Right ventricle myocardium superior (tissue), 1 donor: ENCODE data around the gene LRRC28. TPM values are rescaled to one million over a fixed set of nuclear protein-coding genes. Genes with fewer than 3 reads are reported as not detected.
A peak's percentile ranks its signal among the peaks of the same experiment; 100 is the strongest.

Experiments
- ATAC-seq: fragments of 200-7000 bp; cut with Tn5 transposase; one replicate; pipeline ENCODE4 v1.9.1; 2020; ENCODE audit warnings: mild to moderate bottlenecking; ENCODE audit not compliant: poor library complexity
- DNase-seq: peaks from one replicate; pipeline ENCODE4 v3.0.0-alpha.2; 2020
- intact Hi-C: fragments of 100-400 bp; cut with DNase I; formaldehyde crosslinking; loops from one replicate; pipeline ENCODE4 v1.11.2; 2022
- total RNA-seq: library from RNA; stranded (reverse); fragmentation: NEBNext Ultra II Directional; extraction: Animal tissue kit (Norgen Biotek cat#: 25700); gene quantifications from one replicate; pipeline ENCODE4 v1.2.1, GENCODE V29; 2021
- donor health status: DM: no; HTN: yes; CAD: no; lungs with severe emphysema.

LRRC28 gene
- total RNA-seq, 1 donor from 2014 or later = 21.7 TPM

DNA sequence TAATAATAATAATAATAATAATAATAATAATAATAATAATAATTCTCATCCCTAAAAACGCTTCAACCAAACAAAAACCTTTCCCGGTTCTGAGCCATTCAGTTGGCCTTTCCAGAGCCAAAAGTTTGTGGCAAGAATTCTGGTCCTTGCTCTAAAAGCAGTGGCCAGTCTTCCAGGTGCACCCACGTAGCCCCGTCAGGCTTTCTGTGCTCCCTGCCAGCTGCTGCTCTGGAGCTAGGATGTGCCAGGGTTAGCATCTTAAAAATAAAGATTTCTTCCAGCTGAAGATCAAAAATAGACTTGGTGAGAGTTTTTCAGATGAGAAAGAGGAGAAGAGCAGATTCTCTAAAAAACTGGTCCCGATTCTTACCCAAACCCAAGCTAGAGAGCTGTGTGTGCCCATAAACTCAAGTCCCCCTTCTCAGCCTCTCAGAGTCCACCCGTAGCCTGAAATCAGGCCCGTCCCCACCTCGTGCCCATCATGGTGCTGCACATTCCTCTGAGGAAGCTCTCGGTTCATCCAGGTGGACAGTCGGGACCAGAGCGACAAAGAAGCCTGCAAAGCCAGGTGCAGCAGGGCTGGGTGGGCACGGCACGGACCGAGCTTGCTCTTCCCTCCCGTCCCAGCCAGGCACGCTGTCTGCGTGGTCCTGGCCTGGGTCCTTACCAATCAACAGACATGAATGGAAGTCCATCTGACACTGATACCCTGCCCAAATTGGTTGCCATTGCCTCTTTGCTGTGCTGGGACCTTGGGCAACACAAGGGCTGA, 155.6 kb downstream of the LRRC28 start:
- intact Hi-C loops = no loop called here
- DNase-seq (no peak), ATAC-seq (no peak)

DNA sequence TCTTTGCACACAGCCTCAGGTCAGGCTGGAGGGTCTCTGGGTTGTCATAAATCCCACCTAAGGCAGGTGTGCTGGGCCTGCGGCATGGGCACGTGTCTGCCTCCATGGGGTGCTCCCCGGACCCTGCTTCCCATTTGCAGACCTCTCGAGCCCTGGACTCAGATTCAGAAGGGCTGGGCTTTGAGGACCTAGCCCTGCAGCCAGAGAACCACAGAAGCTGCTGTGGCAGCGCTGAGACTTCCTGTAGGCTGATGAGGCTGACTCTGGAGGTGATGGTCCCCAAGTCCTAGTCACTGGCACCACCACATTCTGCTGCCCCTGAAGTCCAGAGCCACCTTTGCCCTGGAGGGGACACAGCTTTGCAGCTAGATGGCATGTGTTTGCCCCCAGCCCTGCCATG, 156.4 kb downstream of the LRRC28 start:
- DNase-seq (no peak), ATAC-seq (no peak)
- intact Hi-C loops = no loop called here

DNA sequence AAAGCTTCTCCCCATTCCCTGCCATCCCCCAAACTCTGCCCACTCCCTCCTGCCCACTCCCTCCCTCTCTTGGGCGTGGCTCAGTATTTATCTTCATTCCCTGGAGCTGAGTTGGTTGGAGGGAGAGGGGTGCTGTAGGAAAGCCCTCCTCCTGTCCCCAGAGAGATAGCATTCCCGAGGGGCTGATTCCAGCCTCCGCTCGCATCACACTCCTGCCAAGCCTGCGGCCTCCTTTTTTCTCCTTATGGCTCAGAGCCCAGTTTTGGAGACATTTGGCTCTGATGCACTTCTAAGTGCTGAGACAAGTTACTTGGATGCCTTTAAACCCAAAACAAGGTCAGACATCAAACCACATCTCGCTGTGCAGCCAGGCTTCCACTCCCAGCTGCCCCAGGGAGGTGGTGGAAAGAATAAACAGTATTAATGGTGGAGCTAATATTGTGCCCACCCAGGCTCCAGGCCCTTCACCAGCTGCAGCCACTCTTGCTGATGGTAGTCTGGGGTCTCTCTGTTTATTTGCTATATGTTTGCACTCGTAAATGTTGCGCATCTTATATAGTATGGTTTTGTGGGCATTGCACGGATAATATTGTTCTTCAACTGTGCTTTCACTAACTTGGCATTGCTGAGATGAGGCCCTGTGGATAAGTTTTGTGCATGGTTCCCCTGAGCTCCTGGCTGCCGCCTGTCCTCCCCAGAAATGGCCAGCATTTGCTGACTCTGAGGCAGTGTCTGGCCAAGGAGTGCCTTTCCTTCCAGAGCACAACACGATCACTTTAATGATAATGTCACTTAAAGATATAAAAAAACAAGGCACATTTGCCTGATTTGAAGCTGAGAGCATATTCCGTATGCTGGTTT, 157.2 kb downstream of the LRRC28 start:
- DNase-seq = no peak
- ATAC-seq = peak; percentile 51
- intact Hi-C loops = no loop called here

DNA sequence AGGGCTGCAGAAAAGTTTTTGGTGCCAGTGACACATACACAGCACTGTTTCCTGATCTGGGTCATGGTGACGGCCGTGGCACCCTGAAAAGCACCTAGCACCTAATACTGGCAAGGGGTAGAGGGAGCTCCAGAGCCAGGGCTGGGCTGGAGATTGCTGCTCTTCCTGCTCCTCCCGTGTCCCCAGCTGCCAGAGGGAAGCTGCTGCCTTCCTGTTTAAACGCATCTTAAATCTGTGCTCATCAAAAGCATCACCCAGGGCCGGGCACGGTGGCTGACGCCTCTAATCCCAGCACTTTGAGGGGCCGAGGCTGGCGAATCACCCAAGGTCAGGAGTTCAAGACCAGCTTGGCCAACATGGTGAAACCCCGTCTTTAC, 157.8 kb downstream of the LRRC28 start:
- ATAC-seq = peak; percentile 91
- intact Hi-C loops = no loop called here
- peak; percentile 77 for DNase-seq

DNA sequence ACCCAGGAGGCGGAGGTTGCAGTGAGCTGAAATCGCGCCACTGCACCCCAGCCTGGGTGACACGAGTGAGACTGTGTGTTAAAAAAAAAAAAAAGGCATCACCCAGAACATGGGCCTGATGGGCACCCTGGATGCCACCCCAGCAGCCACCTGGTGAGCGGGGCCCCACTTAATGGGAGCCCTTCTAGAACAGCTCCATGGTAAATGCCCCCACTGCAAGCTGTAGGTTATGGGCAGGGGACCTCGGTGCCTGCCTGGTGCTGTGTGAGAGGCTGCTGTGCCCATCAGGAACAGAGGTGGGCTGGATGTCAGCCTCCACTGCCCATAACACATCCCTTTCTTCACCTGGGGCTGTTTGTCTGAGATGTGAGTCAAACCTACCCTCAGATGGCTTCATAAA, 158.3 kb downstream of the LRRC28 start:
- ATAC-seq = no peak
- DNase-seq = no peak
- intact Hi-C loops = no loop called here

DNA sequence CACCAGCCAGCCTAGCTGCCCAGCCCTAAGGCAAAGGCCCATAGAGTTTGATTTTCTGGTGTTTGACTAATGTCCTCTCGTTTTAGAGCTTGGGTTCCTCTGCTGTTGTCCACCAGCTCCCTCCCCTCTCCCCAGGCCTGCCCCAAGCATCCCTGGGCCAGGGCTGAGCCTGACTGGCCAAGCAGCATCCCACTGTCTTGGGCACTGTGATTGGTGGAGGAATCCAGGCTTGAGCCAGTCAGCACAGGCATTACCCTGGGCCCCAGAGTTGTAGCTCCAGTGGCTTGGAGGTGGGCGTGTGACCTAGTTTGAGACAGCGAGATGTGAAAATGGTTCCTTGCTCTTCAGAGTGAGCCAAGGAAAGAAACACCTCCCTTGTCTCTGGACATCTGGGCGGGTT, 159.2 kb downstream of the LRRC28 start:
- intact Hi-C loops = no loop called here
- ATAC-seq = no peak
- DNase-seq = no peak

GRCh38 chr15:99411234-99411633, 160.0 kb downstream of the LRRC28 start:
- DNase-seq = no peak
- no peak for ATAC-seq
- intact Hi-C loops = no loop called here

GRCh38 chr15:99412082-99412481, 160.8 kb downstream of the LRRC28 start:
- intact Hi-C loops = no loop called here
- no peak for ATAC-seq
- DNase-seq = no peak

DNA sequence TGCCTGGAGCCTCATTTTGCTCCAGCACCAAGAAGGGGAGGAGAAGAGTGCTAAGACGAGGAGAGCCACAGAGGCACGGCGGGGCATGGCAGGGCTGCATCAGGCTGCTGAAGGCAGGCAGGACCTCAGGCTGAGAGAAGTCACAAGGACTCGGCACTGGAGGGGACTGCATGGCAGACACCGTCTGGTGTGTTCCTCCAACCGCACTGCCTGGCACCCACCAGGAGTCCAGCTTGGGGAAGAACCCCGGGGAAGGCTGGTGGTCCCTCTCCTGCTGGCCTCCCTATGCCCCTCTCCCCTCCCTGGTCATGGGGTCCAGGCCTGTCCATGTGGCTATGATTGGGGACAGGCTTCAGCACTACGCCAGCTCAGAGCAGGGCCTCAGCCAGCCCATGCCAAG, 161.3 kb downstream of the LRRC28 start:
- DNase-seq = no peak
- intact Hi-C loops = no loop called here
- ATAC-seq = no peak

DNA sequence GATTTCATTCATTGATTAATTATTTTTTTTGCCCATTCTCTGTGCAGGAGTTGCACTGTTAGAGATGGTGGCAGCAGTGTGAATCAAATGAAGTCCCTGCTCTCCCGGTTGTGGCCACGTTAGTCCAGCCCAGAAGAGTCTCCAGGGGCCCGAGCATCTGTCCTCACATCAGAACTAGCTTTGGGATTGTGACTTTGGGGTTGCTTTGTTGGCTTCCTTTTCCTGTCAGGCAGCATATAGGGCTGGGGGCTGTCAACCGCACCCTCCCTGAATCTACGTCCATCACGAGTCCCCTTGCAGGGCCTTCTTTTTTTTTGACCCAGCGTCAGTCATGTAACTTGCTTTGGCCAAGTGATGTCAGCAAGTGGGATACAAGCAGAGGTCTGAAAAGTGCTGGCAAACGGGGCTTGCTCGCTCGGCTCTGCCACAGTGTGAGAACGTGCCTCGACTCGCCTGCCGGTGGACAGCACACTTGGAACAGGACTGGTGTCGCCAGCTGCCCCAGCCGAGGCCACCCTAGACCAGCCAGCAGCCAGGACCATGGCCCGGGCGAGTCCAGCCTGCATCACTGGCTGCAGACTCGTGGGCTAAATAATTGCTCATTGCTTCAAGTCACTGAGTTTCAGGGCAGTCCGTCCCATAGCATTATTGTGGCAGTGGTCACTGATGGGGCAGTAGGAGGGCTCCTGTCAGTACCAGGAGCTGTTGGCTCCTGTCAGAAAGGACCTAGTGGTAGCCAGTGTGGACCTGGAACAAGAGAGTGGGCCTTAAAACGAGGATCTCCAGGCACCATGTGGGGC, 162.9 kb downstream of the LRRC28 start:
- no peak for DNase-seq
- intact Hi-C loops = no loop called here
- ATAC-seq = no peak

DNA sequence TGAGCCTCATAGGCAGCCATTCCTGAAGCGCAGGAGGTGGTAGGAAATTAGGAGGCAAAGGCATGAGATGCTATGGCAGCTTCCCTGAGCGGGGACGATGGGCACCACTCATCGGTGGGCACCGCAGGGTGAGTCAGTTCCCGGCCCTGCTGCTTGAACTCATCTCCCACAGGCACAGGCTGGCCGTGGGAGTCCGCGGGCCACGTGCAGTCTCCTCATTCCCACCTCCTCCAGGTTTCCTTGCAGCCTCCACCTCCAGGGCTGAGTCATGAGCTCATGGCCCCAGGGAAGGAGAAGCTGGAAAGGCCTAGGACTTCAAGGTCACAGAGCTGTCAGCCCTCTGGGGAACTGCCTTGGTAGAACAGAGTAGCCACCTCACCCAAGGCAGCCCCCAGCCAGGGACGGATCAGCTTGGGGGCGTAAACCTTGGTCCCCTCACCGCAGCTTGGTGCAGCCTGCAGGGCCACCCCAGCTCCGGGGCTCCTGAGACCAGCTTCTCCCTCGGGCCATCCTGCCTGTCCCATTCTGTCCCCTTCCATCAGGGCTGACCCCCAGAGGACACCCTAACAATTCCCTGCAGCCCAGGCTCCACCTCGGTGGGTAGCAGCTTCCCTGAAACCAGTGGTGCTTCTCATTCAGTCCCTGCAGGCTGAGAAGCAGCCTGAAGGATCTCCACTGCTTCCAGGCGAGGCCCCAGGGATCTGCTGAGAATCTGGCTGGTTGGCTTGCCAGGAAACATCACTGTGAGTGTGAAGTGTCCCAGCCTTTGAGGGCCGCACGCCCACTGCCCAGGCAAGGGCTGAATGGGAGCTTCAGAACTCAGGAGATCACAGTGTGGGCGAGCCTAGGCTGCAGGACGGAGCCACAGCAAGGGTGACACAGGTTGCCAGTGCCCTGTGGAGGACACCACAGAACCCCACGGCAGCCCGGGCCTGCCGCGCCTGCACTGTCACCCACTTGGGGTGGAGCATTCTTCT, 163.8 kb downstream of the LRRC28 start:
- intact Hi-C loops = no loop called here
- DNase-seq (no peak), ATAC-seq (no peak)

- intact Hi-C loops = no loop called here
- DNase-seq (no peak), ATAC-seq (peak; percentile 41)
Observed at GRCh38 chr15:99416191-99417188, 165.2 kb downstream of the LRRC28 start.

GRCh38 chr15:99421172-99421656, 169.9 kb downstream of the LRRC28 start:
- no peak for ATAC-seq
- intact Hi-C loops = loop anchor here (10.0 kb wide), 1 partner anchor 284 kb away; no protein-coding TSS in a partner anchor
- no peak for DNase-seq

- DNase-seq = no peak
- ATAC-seq = no peak
- intact Hi-C loops = loop anchor here (10.0 kb wide), 1 partner anchor 283 kb away; no protein-coding TSS in a partner anchor
Observed at GRCh38 chr15:99421758-99422157, 170.5 kb downstream of the LRRC28 start.

DNA sequence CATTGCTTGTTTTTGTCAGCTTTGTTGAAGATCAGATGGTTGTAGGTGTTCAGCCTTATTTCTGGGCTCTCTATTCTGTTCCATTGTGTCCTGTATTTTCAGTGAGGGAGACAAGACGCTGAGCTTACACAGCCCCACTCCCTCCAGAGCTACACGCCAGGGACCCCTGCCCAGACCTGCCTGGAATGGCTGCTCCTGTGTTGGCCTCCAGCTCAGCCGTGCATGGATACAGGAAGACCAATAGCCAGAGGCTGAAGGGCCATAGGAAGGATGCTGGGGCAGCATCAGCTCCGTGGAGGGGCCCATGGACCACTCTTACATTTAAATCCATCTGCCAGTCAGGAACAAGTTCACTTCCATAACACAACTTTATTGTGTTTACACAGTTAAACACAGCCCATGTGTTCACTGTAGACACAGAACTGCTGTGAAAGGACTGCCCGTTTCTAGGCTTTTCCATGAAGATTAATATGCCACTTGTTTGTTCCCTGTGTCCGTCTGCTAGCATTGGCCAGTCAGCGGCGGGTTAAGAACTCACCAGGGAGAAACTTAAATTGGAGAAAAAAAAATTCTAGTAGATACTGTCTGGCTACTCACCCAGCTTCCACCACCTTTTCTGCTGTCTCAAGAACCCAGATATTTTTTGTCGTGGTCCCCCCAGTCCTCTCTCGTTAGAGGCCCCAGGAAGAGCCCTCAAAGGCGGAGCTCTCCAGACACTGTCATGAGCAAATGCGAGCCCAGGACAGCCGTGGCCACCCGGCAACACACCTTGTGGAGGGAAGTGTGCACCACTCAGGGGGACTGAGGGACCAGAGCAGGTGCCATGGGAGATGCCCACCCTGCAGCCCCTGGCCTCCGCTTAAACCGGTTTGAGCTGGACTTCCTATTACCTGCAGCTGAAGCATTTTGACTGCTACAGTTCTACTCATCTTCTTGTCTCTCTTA, 172.2 kb downstream of the LRRC28 start:
- intact Hi-C loops = loop anchor here (10.0 kb wide), 1 partner anchor 281 kb away; no protein-coding TSS in a partner anchor
- DNase-seq = peak; percentile 35
- ATAC-seq = no peak
